Mesenteric fat pad (tissue), 1 donor: ENCODE data around the gene VPS51. TPM values are rescaled to one million over a fixed set of nuclear protein-coding genes. Genes with fewer than 3 reads are reported as not detected.

ENCODE experiments used
- DNase-seq: peaks from one replicate; pipeline ENCODE4 v3.0.0-alpha.2; 2020; ENCODE audit warnings: low spot score
- total RNA-seq: library from RNA; stranded (reverse); fragmentation: NEBNext Ultra II Directional; extraction: Animal tissue kit (Norgen Biotek cat#: 25700); gene quantifications from one replicate; pipeline ENCODE4 v1.2.1, GENCODE V29; 2021
- donor health status: DM: yes; HTN: yes; CAD: no.

Gene VPS51
- total RNA-seq, 1 donor from 2014 or later = 86.6 TPM

DNA sequence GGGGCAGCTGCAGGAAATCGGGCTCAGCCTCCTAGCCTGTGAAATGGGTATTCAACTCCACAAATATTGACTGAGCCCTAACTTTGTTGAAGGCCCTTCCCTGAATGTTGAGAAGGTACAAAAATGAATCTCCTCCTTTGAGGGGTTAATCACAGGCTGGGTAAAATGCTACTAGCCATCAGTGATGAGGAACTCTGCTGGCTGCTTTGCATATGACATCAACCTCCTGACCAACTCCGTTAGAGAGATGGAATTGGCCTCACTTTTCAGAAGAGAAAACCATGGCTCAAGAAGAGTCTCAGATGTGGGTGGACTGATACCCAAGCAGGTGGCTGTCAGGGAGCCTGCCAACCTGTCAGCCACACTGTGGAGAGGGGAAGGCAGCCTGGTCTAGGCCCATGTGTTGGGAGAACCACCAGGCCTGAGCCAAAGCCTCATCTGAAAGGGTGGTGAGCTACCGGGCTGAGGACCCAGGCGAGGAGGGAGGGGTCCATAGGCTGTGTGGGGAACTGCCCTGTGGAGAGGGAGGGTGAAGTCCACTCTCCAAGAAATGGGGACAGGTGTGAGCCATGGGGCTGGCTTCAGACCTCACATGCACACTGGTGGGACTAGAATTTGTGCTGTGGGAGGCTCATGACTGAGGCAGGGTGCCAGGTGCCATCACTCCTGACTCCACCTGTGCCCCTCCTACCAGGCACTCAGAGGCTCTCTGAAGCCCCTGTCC lies 23.9 kb upstream of the VPS51 start:
- DNase-seq = no peak

DNA sequence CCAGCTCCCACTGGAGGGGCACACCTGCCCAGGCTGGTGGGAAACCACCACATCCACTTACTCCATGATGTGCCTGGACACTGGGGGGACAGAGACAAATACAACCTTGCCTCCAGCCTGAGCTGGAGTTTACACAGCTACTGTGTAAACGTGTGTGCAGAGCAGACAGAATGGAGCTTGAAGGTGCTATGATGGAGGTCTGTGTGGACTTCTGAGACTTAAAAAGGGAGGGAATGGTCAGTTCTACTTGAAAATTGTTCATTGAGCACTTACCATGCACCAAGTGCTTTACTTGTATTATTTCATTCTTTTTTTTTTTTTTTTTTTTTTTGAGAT lies 23.4 kb upstream of the VPS51 start:
- DNase-seq = no peak

DNA sequence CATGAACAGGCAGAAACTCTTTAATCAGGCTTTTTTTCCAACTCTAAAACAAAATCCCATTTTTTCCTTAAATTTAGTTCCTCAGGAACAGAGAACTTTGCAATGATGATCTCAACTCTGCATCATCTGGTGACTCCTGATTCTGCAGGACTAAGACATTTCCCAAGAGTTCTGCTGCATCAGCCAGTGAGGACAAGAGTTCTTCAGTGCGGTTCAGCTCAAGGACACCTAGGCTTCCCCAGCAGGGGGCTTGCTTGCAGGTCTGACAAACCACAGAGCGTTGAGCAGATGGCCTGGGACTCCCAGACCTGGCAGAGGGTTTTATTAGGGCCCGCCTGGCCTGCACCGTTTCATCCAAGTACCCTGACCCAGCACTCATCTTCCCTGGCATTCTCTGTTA lies 18.6 kb upstream of the VPS51 start:
- no peak for DNase-seq

DNA sequence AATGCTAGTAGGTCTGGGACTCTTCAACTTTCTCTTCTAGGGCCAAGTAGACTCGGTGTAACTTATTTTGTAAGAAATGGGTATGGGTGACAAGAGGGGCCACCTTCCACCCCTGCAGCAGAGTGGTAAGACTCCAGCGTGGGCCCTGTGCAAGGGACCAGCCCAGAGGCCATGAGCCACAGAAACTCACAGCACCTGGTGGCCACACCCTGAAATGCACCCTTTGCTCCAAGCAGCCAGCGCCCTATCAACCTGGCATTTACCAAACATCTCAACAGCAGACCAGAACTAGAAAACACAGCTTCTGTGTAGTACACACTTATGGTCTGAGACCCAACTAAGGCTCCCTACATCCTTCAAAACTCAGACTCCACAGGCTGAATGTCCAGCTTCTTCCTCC lies 17.9 kb upstream of the VPS51 start:
- DNase-seq = no peak

DNA sequence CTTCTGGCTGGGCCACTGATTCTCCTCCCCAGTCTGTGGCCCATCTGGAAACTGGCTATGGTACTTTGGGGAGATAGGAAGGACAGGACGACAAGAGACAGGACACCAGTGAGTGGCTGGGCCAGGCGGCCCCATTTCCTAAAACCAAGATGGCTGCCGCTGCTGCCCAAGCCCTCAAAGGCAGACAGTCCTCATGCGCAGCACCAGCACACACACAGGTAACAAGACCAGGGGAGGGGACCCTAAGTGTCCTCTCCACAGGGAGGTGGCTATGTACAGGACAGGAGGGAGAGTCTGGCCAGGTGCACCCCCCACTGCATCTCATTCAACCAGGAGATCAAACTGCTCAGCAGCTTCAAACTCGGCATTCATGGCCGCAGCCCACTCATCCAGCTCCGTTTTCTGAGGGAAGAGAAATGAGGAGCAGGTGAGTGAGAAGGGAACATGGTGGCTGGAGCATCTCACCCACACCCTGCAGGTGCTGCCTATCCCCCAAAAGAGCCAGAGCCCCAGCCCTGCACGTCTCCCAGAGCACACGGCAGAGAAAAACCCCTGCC lies 17.1 kb upstream of the VPS51 start:
- DNase-seq = no peak

DNA sequence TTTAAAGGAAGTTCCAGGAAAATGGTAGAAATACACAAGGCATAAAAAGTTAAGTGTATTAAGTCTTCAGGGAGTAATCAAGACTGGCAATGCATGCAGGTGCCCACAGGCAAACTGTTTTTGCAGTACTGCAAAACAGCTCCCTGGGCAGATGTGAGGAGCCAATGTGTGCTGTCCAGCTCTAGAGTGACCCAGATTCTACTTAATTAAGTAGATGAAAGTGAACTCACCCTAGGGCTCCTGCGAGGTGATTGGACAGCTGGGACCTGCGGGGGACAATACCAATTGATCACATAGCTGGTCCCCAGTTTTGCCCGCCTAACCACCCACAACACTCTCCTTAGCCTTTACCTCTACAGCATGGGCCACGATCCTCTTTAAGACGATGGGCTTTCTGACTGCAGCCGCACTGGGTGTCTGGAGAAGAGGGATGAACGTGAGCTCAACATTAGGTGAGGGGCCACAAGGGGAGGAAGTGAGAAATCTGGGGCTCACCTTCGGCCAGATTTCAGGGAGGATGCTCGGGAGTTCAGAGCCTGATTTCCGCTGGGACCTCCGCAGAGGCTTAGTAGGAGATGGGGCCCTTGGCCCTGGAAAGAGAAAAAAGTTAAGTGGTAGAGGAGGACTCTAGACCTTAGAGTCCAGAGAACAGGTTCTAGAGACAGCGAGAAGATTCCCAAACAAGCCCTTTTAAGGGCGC lies 12.7 kb upstream of the VPS51 start:
- no peak for DNase-seq

DNA sequence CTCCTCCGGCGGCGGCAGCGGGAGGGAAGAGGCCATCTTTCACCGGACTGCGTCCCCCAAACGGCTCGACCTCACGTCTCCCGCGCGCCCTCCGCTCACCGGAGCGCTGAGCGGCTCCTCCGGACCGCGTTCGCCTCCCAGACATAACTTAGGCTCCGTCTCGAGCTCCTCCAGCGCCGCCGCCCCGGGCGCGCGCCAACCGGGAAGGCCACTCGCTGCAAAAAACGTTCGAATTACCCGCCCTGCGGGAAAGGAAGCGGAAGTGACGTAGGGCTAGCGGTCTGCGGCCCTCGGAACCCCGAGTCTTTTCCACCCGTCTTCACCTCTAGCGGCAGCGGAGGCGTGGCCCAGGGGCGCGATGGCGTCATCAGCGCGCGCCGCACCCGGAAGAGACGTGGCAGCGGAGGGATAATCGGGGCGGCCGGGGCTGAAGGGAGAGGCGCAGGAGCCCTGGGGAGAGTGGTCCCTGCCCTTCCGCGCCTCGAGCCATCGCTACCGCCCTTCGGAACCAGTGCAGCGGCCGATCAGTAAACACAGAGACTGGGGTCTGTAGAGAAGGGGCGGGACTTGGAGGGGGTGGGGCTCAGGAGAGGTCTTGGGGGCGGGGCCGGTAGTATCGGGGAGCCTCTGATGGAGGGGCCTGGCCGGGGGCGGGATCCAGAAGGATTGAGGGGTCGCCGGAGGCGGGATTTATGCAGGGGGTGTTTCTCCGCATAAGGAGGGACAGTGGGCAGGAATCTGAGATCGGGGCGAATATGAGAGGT lies 12.0 kb upstream of the VPS51 start, which contains the start of the genes CDCA5 and ZFPL1:
TSS of gene CDCA5 (minus strand) at position 207 of the 764 bp plus-strand sequence. CDS start at position 145, 62 bp downstream.
TSS of gene ZFPL1 (plus strand) at position 389 of the 764 bp plus-strand sequence. CDS start 477 bp downstream, outside the sequence.
- DNase-seq = peak; percentile 99

DNA sequence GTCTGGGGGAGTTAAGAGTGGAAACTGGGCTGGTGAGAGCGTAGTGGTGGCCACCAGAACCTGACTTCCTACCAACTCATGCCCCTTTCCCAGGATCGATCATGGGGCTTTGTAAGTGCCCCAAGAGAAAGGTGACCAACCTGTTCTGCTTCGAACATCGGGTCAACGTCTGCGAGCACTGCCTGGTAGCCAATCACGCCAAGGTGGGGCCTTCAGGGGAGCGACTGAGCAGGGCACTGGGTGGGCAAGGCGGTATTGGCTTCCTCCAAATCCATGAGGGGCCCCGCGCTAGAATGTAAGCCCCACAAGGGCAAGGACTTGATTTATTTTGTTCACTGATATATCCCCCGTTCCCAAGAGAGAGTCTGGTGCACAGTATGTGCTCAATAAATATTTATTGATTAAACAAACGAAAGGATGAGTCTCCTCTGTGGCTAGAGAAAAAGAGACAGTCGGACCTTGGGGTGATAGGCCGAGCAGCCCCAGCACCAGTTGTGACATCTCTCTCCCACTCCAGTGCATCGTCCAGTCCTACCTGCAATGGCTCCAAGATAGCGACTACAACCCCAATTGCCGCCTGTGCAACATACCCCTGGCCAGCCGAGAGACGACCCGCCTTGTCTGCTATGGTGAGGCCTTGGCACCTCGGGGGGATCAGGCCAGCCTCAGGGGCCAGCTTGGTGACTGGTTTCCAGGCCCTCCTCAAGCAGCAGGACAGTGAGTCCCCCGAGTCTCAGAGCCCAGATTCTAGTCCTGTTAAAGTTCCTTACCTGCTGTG lies 11.2 kb upstream of the VPS51 start:
- DNase-seq = no peak

DNA sequence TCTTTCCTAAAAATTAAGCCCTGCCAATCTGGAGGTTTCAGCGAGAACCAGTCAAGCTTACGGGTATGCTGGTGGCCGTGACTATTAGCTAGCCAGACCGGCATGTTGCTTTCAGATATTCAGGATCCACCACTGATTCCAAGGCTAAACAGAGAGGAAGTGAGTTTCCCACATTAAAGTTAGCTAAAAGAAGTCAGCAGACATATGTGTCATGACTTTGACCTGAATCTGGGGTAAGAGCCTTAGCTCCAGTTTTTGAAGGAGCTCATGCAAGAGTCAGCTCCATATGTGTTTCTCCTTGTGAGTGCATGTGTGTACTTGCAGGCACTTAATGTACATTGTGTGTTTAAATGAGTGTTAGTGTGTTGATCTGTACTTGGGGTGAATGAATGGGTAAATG lies 10.6 kb upstream of the VPS51 start:
- no peak for DNase-seq

DNA sequence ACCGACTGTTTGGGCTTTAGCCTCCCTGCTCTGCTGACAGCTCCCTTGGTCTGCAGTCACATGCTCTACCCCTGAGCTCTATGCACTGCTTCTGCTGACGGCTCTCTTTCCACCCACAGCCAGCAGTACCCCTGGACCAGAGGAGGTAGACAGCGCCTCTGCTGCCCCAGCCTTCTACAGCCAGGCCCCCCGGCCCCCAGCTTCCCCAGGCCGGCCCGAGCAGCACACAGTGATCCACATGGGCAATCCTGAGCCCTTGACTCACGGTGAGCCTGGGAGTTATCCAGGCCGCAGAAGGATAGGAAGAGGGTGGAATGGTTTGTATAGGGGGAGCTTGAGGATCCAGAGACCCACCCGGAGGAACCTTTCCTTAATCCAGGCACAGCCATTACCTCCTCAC lies 9.2 kb upstream of the VPS51 start:
- DNase-seq = no peak

DNA sequence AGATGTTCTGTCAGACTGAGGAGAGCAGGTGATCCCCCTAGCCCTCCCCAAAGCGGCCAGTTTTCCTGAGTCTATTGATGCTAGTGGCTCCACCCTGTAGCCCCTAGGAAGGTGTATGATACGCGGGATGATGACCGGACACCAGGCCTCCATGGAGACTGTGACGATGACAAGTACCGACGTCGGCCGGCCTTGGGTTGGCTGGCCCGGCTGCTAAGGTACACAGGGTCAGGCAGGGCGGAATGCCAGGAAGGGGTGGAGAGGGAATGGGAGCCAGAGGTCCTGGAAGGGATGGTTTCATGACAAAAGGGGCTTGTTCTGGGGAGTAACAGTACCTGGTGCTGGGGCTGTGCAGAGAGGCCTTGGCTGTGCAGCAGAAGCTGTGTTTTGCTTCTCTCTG lies 8.8 kb upstream of the VPS51 start:
- DNase-seq = no peak

DNA sequence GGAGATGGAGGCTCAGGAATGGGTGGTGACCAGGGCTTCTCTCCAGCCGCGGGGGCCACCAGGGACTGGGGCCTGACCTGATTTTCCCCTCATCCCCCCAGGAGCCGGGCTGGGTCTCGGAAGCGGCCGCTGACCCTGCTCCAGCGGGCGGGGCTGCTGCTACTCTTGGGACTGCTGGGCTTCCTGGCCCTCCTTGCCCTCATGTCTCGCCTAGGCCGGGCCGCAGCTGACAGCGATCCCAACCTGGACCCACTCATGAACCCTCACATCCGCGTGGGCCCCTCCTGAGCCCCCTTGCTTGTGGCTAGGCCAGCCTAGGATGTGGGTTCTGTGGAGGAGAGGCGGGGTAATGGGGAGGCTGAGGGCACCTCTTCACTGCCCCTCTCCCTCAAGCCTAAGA lies 8.2 kb upstream of the VPS51 start:
- DNase-seq = no peak

DNA sequence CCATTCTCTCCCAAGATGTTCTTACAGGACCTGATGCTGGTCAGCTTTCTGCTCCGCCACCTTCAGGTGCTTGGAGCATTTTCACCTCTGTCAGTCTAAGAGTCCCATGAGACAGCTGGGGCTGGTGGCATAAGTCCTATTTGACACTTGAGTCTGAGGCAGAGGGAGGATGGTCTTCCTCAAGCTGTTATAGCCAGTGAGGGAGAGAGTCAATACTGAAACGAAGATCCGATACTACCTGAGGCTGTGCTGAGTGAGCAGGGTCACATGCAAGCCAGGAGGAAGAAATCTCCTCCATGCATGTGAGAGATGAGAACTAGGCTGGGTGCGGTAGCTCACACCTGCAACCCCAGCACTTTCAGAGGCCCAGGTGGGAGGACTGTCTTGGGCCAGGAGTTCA lies 6.4 kb upstream of the VPS51 start:
- DNase-seq = no peak

DNA sequence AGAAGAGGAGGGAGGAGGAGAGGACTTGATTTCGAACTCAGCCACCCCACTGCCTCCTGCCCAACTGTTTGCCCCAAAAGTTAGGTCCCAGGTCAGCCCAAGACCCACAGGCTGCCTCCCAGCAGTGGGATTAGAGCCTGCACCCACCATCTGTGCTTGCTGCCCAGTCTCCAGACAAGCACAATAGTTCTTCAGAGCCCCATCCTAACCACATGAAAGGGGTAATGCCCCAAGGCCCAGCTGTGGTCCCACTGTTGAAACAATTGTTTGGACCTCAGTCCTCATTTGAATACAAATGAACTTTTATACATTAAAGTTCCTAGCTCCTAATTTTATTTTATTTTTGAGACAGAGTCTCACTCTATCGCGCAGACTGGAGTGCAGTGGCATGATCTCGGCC lies 5.4 kb upstream of the VPS51 start:
- DNase-seq = no peak

DNA sequence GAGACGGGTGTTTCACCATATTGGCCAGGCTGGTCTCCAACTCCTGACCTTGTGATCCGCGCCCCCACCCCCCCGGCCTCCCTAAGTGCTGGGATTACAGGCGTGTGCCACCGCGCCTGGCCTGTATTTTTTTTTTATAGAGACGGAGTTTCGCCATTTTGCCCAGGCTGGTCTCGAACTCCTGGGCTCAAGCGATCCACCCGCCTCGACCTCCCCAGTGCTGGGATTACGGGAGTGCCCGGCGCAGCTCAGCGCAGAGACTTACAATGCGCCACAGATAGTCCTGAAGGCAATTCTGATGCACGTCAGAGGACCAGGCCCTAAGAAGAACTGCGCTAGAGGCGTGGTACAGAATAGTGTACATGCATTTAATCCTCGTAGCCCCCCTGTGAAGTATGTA lies 587 bp upstream of the VPS51 start:
- no peak for DNase-seq

DNA sequence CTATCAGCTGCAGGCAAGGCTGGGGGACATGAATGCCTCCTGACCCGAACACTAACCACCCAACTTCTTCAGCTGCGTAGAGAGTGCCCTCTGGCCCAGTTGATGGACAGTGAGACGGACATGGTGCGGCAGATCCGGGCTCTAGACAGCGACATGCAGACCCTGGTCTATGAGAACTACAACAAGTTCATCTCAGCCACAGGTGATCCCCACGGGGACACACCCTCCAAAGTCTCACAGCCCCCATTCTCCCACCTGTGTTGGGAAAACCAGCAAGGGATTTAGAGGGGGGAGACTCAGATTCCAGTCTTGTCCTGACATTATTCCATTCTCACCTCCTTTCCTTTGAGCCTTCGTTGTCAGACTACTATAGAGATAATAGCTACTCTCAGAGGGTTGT lies 912 bp downstream of the VPS51 start:
- DNase-seq = no peak

DNA sequence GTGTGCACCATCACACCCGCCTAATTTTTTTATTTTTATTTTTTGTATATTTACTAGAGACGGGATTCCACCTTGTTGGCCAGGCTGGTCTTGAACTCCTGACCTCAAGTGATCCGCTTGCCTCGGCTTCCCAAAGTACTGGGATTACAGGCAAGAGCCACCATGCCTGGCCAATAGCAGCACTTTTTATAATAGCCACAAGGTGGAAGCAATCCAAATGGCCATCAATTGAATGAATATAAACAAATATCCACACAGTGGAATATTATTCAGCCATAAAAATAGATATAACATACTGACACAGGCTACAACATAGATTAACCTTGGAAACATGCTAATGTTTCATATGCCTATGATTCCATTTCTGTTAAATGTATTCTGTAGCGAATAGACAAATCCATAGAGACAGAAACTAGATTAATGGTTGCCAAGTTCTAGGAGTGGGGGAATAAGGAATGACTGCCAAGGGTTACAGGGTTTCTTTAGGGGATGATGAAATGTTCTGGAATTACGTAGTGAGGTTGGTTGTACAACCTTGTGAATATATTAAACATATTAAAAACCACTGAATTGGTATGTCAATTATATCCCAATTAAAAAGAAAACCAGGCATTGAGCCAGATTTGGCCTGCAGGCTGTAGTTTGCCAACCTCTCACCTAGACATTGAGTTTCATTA lies 4.8 kb downstream of the VPS51 start:
- no peak for DNase-seq

DNA sequence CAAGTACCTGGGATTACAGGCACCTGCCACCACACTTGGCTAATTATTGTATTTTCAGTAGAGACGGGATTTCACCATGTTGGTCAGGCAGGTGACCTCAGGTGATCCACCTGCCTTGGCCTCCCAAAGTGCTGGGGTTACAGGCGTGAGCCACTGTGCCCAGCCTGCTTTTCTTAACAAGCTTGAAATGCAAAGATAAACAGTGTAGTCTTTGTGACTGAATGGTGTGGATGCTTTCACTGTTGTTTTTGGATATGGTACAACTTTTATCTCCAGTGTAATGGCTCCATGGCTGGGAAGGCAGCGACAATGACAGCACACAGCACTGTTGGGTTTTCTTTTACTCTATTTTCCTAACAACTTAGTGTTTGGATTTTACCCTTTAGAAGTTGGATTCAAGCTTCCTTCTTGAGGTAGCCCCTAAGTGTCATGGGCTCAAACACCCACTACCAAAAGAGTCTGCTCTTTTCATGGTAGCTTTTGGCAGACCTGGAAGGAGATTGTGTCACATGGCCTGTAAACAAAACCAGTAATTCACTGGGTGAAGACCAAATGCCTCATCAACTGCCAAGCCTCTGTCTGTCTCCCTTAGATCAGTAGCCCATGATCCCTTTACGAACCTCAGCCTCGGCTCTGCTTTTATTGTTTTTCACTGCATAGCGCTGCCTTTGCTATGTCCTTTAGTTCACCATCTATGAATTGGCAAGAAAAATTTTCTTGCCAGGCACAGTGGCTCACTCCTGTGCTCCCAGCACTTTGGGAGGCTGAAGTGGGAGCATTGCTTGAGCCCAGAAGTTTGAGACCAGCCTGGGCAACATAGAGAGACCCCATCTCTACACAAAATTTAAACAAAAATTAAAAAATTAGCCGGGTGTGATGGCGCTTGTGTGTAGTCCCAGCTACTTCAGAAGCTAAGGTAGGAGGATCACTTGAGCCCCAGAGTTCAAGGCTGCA lies 6.4 kb downstream of the VPS51 start:
- DNase-seq = no peak

DNA sequence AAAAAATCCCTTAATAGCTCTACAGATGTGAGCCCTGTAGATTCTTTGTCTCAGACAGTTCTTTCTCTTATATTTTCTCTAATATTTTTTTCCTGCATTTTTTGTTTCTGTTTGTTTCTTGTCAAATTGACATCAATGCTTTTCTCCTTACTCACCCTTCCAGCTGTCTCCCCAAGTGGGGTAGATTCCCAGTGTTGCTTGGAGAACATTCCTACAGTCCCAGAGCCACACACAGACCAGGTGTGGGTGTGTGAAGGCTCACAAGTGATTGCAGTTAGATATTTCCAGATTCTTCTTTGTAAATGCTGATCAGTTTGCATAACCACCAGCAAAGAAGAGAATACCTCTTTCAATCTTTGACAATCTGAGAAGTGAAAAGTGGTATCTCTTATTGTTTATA lies 7.5 kb downstream of the VPS51 start:
- DNase-seq = no peak
